Measurements from ENCODE around the gene SLC6A13. TPM values are rescaled to one million over a fixed set of nuclear protein-coding genes. Genes with fewer than 3 reads are reported as not detected.

The SLC6A13 gene
- total RNA-seq, 1 donor from 2014 or later = not detected

DNA sequence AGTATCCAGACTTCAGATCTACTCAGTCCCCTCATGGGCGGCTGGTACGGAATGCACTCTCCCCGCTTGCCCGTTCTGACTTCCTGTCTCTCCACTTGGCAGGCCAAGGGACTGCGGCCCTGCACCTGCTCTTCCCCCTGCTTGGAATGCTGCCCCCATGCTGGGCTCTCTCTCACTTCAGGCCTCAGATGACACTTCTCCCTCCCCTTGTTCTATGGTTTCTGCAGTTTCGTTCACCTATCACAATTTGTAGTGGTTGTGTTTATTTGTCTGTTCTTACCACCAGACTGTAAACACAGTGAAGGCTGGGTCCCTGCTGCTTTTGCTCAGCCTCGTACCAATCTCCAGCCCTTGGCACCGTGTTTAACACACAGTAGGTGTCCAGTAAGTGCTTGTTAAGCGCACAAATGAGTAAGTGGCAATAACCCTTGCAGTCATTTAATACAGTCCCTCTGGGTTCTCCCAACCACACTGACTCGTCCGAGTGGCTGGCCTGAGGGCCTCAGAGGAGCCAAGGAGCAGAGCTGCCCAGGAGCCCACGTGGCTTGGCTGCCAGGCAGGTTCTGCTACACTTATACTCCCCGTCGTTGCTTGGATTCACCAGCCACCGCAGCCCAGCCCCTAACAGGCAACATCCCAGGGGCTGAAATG is 60.4 kb downstream of the SLC6A13 start:
- no peak overlapping the region for H3K4me3 ChIP-seq (ENCODE audit: low read depth, low read length)
- no peak for DNase-seq (ENCODE audit: low read depth)
- TF ChIP-seq, protein P1, sequence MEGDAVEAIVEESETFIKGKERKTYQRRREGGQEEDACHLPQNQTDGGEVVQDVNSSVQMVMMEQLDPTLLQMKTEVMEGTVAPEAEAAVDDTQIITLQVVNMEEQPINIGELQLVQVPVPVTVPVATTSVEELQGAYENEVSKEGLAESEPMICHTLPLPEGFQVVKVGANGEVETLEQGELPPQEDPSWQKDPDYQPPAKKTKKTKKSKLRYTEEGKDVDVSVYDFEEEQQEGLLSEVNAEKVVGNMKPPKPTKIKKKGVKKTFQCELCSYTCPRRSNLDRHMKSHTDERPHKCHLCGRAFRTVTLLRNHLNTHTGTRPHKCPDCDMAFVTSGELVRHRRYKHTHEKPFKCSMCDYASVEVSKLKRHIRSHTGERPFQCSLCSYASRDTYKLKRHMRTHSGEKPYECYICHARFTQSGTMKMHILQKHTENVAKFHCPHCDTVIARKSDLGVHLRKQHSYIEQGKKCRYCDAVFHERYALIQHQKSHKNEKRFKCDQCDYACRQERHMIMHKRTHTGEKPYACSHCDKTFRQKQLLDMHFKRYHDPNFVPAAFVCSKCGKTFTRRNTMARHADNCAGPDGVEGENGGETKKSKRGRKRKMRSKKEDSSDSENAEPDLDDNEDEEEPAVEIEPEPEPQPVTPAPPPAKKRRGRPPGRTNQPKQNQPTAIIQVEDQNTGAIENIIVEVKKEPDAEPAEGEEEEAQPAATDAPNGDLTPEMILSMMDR (conservative IDR thresholded peaks at IDR 0.05; ENCODE audit: low read depth, low read length) = no peak

- TF ChIP-seq, protein P1 (conservative IDR thresholded peaks at IDR 0.05; ENCODE audit: low read depth, low read length) = no peak
Measured at GRCh38 chr12:201361-201760, 61.3 kb downstream of the SLC6A13 start.

DNA sequence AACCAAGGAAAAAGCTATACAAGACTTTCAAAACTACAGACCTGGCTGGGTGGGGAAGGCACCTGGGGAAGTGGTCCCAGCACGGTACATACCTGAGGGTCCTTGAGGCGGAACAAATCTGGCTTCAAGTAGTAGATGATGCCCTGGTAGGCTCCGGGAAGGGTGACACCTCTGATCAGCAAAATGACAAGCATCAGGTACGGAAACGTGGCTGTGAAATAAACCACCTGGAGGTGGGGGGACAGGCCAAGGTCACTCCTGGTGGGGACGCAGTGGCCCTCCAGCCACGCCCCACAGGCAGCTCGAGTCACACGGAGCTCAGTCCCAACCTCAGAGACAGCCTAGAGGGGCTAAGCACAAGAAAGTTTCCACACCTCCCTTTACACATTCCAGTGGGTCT is 63.9 kb downstream of the SLC6A13 start:
- DNase-seq (ENCODE audit: low read depth) = no peak
- TF ChIP-seq, protein P1 (conservative IDR thresholded peaks at IDR 0.05; ENCODE audit: low read depth, low read length) = no peak
- H3K4me3 ChIP-seq (ENCODE audit: low read depth, low read length) = no peak overlapping the region

More at GRCh38 chr12:201361-201760, 61.3 kb downstream of the SLC6A13 start:
- DNase-seq (ENCODE audit: low read depth) = no peak
- no peak overlapping the region for H3K4me3 ChIP-seq (ENCODE audit: low read depth, low read length)

- TF ChIP-seq, protein P1 (conservative IDR thresholded peaks at IDR 0.05; ENCODE audit: low read depth, low read length) = no peak
- DNase-seq (ENCODE audit: low read depth) = no peak
- H3K4me3 ChIP-seq (ENCODE audit: low read depth, low read length) = no peak overlapping the region
Measured at GRCh38 chr12:197911-198695, 64.5 kb downstream of the SLC6A13 start.

GRCh38 chr12:197347-197746 is 65.3 kb downstream of the SLC6A13 start:
- no peak overlapping the region for H3K4me3 ChIP-seq (ENCODE audit: low read depth, low read length)
- DNase-seq (ENCODE audit: low read depth) = no peak
- TF ChIP-seq, protein P1 (conservative IDR thresholded peaks at IDR 0.05; ENCODE audit: low read depth, low read length) = no peak

GRCh38 chr12:196436-196835 is 66.2 kb downstream of the SLC6A13 start:
- no peak overlapping the region for H3K4me3 ChIP-seq (ENCODE audit: low read depth, low read length)
- TF ChIP-seq, protein P1 (conservative IDR thresholded peaks at IDR 0.05; ENCODE audit: low read depth, low read length) = no peak
- DNase-seq (ENCODE audit: low read depth) = no peak

Data from epithelial cell of proximal tubule (primary cell).